HG02623 (cell line): ENCODE measurements around the gene PNPLA3.
"Not testable (repeated sequence)": the region's sequence is repeated elsewhere in the genome, so short reads cannot be mapped to it uniquely, and the experiment has no call there.

Source experiments
- ATAC-seq: cut with Tn5 transposase; IDR thresholded peaks from one replicate; pipeline ENCODE4 v1.9.1; 2021; ENCODE audit warnings: moderate library complexity; ENCODE audit not compliant: unreplicated experiment

PNPLA3 gene

DNA sequence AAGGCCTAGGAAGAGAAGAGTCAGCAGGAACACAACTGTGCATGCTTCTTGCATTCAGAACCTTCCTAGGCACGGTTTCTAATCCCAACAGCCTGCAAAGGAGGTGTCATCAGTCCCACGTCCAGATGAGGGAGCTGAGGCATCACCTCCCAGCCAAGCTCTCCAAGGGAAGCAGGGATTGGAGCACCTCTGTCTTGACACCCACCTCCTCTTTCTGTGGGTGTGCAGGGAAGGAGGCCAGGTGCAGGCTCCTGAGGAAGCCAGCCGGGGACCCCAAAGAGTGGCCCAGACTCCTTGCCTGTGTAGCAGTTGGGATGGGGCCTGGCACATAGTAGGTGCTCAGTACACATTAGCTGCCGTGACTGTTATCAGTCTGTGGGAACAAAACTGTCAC lies 33.7 kb upstream of the PNPLA3 start:
- ATAC-seq: no peak

DNA sequence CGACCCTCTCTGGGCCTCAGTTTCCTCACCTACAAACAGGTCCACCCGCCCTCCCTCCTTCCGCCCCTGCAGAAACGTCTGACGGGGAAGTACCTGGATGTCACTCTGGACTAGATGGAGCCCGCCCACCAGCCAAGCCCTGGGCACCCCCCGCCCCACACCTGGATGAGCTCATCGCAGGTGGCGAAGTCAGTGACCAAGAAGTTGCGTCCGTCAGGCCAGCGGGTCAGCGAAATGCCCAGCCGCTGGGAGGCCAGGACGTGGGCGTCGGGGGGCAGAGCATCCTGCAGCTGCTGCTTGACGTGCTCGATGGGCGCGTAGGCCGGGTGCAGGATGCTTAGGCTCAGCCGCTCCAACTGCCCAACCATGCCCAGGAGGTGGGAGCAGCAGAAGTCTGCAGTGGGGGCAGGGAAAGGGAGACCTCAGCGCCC lies 32.7 kb upstream of the PNPLA3 start:
- ATAC-seq: no peak

DNA sequence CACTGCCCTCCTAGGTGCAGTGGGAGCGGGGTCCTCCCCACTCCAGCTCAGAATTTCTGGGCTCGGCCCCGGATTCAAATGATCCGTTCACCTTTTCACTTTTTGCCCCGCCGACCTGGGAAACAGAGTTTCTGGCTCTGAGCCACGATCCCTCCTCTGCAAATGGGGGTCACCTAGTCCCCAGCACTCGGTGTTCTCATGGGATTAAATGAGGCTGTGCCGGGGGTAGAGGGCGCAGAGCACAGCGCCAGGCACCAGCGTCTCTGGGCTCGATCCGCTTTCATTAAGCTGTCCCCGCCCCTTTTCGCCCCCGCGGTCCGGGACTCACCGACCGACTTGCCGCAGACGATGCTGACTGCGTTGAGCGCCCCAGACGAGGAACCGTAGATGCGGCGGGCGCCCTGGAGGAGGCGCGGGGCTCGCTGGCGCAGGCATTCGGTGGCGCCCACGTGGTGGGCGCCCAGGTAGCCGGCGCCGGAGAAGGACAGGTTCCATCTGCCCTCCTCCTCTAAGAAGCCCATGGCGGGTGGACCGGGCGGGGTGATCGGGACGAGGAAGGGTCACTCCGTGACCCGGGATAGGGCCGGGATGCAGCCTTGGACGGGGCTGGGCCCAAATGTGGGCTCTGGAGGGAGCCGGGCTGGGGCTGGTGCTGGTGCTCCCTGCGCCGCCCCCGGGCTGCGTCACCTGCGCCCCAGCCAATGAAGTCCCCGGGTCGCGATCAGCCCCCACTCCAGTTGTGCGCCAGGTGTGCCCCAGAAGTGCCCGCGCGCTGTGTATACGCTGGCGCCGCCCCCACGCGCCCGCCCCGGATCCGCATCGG lies 32.0 kb upstream of the PNPLA3 start, which contains the start of gene PNPLA5:
TSS of gene PNPLA5 (minus strand) at position 654 of the 823 bp plus-strand sequence. CDS start at position 521, 133 bp downstream.
- ATAC-seq: no peak

DNA sequence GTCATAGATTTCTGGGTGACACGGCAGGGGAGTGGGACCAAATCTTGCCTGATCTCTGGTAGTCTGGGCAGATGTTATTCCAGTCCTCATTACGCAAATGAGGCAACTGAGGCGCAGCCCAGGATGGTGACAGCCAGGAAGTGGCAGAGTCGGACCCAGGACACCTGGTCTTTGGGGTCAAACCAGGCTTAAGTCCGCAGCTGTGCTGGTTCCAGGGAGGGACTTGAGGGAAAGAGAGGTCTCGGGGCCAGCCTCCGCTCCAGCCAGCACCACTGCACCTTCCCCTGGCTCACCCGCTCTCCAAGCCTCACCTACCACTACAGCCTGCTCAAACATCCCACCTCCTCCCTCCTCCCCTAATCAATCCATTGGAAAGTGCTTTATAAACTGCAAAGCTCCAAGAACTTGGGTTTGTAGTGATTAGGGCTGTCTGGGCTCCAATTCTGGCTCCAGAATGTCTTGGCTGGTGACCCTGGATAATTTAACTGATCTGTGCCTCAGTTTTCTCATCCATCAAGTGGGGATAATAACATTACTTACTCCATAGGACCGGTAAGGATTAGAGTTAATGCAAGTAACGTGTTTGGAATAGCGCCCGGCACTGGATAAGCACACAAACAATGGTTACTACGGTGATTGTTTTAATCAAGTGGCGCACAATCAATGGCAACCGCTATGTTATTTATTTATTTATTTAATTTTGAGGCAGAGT lies 31.3 kb upstream of the PNPLA3 start:
- ATAC-seq: no peak

- ATAC-seq: no peak
These were observed 30.3 kb upstream of the PNPLA3 start for GRCh38 chr22:43893266-43893665.

GRCh38 chr22:43894122-43894521 lies 29.5 kb upstream of the PNPLA3 start:
- ATAC-seq: no peak

GRCh38 chr22:43895986-43896645 lies 27.5 kb upstream of the PNPLA3 start:
- no peak for ATAC-seq

DNA sequence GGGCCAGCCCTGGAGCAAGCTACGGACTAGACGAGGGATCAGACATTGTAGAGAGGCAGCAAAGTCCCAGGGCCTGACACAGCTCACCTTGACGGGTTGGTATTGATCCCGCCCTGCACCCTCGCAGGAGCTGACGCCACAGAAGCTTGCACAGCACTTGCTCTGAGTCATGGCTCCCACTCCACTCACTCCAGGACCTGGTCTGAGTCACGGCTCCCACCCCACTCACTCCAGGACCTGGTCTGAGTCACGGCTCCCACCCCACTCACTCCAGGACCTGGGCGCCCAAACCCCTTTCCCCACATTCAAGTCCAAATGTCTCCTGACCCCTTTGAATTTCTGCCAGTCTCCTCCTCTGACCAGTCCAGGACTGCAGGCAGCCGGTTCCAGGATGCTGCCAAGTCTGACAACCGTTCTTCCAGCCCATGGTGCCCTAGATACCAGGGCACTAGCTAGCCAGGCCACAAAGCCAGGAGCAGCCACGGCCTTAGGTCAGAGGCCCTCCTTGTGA lies 25.8 kb upstream of the PNPLA3 start:
- no peak for ATAC-seq

GRCh38 chr22:43900206-43900605 lies 23.4 kb upstream of the PNPLA3 start:
- ATAC-seq: no peak

DNA sequence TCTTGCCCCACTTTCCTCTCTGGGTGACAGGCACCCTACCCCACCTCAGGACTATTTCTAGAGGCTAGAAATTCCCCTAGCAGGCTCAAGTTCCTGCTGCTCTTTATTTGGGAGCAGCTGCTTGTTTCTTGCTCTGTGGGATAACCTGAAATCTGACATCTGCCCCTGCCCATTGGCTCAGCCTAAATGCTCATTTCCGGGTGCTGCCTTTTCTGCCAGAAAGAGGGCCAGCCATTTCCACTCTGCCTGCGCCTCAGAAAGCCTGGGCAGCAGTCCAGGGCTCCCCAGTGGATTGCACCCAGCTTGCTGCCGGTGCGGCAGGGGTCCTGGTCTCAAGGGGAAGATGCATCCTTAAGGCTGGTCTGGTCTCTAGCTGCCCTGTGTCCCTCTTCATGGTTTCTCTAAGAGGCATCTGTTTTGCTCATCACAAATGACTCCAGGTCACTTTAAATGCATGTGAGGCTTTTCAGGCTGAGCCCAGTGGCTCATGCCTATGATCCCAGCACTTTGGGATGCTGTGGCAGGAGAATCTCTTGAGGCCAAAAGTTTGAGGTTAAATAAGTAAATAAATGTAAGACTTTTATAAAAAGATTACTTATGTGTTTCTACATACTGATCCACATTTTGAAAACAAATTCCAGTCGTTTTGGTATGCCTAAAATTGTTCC lies 21.5 kb upstream of the PNPLA3 start:
- ATAC-seq: no peak

DNA sequence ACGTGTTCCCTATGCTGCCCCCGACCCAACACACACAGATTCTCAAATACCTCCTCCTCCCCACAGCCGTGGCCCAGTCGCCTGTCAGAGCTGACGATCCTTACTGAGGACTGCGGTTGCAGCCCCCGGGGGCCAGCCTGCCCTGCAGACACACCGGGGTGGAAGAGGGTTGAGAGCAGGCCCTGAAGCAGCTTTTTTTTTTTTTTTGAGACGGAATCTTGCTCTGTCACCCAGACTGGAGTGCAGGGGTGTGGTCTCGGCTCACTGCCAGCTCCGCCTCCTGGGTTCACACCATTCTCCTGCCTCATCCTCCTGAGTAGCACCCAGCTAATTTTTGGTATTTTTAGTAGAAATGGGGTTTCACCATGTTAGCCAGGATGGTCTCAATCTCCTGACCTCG lies 20.6 kb upstream of the PNPLA3 start:
- ATAC-seq: not testable (repeated sequence)

- not testable (repeated sequence) for ATAC-seq
These were observed 19.2 kb upstream of the PNPLA3 start for GRCh38 chr22:43904412-43904811.

DNA sequence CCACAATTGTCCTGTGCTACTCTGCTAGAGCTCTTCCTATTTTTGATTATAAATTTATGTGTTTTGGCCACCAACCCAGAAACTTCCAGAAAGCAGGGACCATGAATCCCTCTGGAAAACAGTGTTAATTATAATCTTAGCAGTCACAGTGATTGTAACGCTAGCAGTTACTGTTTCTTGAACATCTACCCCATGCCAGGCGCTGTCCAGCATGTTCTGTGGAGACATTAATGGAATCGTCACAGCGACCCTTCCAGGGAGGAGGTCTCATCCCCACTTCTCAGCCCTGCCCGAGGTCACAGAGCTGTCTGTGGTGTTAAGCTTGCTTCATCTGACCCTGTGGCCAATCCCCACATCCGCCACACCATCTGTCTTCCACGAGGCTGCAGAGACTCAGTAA lies 17.9 kb upstream of the PNPLA3 start:
- ATAC-seq: no peak

DNA sequence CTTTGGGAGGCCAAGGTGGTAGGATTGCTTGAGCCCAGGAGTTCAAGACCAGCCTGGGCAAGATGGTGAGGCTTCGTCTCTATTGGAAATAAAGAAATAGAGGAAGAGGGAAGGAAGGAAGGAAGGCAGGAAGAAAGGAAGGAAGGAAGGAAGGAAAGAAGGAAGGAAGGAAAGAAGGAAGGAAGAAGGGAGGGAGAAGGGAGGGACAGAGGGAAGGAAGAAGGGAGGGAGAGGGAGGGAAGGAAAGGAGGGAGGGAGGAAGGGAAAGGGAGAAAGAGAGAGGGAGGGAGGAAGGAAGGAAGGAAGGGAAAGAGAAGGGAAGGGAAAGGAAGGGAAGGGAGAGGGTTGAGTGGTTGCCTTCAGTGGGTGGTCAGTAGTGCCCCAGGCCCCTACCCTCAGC lies 13.9 kb upstream of the PNPLA3 start:
- ATAC-seq: no peak

- no peak for ATAC-seq
These were observed 13.4 kb upstream of the PNPLA3 start for GRCh38 chr22:43910178-43910695.

DNA sequence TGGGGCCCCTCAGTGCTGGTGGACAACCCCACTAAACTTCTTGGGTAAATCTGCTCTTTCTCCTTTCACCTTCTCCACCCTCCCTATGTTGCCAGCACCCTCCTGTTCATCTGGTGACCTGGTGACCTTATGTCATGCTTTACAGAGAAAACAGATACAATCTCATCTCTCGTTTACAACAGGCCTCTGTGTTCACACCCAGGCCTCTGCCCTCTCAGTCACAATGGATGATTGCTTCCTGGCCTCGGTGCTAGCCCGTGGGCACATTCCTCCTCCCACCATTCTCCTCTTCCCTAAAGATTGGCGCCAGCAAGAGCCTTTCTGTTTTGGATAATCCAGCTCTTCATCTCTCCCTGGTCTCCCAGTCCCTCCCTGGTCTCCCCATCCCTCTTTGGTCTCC lies 12.3 kb upstream of the PNPLA3 start:
- no peak for ATAC-seq

DNA sequence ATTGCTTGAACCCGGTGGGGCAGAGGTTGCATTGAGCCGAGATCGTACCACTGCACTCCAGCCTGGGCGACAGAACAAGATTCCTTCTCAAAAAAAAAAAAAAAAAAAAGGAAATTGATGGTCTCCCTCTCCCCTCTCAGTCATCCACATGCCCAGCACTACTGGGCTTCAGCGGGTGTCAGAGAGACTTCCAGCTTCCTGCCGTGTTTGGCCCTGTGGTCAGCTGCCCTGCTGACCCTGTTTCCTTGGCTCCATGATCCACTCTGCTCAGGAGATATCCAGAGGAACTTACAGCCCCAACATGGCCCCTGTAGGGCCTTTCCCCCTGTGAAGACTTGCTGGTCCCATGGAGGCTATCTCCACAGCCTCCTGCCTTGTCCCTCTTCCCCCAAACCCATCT lies 6.1 kb upstream of the PNPLA3 start:
- no peak for ATAC-seq

DNA sequence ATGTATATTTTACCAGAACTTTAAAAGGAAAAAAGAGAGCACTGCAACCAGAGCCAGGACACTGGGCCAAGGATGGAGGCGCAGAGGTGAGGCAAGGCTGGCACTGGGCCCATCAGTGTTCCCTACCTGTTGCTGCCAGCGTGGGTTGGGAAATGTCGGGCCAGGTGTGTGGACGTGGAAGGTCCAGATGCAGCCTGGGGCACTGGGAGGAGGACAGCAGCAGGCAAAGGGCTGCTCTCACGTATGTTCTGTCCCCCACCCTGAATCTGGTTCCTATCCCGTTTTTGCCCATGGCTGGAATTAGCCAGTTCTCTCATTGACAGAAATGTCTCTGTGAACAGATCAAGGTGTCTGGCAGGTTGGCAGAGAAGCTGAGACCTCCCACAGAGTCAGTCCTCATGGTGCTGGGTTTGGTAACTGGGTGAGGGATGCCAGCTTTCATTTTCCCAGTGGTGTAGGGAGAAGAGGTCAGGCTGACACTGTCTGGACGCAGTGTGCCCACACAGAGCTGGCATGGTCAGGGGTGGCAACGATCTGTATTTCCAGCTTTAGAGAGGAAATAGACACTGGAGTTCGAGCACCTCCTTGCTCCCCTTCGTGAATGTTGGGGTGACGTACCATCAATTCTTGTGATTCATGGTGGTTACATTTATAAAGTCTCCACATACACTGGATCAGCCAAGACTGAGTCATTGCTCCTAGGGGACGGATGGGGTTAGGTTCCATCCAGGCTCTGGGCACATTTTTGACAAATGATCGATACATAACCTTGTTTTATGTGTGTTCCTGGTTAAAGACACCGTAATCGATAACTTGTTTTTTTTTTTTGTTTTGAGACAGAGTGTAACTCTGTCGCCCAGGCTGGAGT lies 4.3 kb upstream of the PNPLA3 start:
- no peak for ATAC-seq

DNA sequence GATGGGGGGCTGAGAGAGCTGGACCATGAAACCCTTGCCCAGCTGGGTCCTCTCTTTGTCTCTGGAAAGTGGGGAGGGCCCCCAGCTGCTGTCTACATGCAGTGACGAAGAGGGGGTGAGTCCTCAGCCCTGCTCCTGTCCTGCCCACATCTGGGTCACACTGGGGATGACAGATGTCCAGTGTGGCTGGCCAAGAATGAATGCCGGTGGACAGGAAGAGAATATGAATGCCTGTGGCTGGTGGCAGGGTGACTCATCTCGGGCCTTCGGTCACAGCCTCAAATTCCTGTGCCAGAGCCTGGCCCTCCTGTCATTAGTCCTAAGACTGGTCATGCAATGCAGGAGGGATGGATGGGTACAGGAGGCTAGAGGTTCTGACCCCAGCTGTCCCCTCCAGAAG lies 2.2 kb upstream of the PNPLA3 start:
- no peak for ATAC-seq

GRCh38 chr22:43922123-43922522 lies 1.5 kb upstream of the PNPLA3 start:
- no peak for ATAC-seq
